Urinary bladder (tissue), 4 donors: ENCODE results near the gene TBX4. TPM values are rescaled to one million over a fixed set of nuclear protein-coding genes. Genes with fewer than 3 reads are reported as not detected.

Source experiments
- DNase-seq: peaks from one replicate; pipeline ENCODE4 v3.0.0-alpha.2; 2015; ENCODE audit errors: extremely low spot score
- H3K27ac ChIP-seq: one replicate; pipeline ENCODE4 v1.5.1; 2013; ENCODE audit warnings: low read depth, mild to moderate bottlenecking, moderate library complexity
- H3K36me3 ChIP-seq: one replicate; pipeline ENCODE4 v1.6.1; 2013; ENCODE audit warnings: mild to moderate bottlenecking, moderate library complexity; ENCODE audit not compliant: insufficient read depth
- H3K4me1 ChIP-seq: one replicate; pipeline ENCODE4 v1.6.1; 2013; ENCODE audit warnings: mild to moderate bottlenecking, moderate library complexity; ENCODE audit not compliant: insufficient read depth
- H3K4me3 ChIP-seq: one replicate; pipeline ENCODE4 v1.5.1; 2013; ENCODE audit warnings: low read depth, low read length
- WGBS: extraction: QIAGEN DNeasy Blood & Tissue Kit; methylation state at CpG from one replicate; pipeline ENCODE4 v1.1.7; 2013; 5-methylcytosine and 5-hydroxymethylcytosine counted together
- polyA plus RNA-seq: library from polyadenylated mRNA; stranded (reverse); fragments of 200-250 nt; gene quantifications from one replicate; pipeline ENCODE4 v1.2.3, GENCODE V29; 2013
- total RNA-seq: library from RNA; depleted of rRNA; stranded (reverse); fragments of >200 nt; gene quantifications from one replicate; pipeline ENCODE4 v1.2.3, GENCODE V29; 2014
- donor health status: healthy with polysubstance abuse.
- donor health status: healthy.

The TBX4 gene
- total and polyA plus RNA-seq, 2 donors: 9.8 to 13.0 TPM

DNA sequence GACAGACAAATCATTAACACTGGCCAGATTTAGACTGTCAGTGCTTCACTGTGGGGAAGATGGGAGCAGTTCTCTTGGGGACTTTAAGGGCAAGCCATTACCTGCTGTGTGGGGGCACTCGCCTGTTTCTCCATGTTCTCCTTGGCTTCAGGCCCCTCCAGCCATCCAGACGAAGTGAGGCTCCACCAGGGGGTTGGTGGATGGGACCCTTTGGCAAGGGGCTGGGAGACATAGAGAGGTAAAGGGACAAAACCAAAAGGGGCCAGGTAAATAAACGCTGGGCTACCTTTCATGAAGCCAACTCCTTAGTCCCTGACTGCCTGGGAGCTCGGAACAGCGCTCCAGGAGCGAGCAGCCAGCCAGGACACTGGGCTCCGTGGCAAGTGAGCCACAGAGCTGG, 14.0 kb downstream of the TBX4 start:
- H3K4me1 ChIP-seq: no peaks in the 10 kb centered on the region
- WGBS: 90% methylated on average over 7 of the region's 7 CpGs
- DNase-seq: no peak

DNA sequence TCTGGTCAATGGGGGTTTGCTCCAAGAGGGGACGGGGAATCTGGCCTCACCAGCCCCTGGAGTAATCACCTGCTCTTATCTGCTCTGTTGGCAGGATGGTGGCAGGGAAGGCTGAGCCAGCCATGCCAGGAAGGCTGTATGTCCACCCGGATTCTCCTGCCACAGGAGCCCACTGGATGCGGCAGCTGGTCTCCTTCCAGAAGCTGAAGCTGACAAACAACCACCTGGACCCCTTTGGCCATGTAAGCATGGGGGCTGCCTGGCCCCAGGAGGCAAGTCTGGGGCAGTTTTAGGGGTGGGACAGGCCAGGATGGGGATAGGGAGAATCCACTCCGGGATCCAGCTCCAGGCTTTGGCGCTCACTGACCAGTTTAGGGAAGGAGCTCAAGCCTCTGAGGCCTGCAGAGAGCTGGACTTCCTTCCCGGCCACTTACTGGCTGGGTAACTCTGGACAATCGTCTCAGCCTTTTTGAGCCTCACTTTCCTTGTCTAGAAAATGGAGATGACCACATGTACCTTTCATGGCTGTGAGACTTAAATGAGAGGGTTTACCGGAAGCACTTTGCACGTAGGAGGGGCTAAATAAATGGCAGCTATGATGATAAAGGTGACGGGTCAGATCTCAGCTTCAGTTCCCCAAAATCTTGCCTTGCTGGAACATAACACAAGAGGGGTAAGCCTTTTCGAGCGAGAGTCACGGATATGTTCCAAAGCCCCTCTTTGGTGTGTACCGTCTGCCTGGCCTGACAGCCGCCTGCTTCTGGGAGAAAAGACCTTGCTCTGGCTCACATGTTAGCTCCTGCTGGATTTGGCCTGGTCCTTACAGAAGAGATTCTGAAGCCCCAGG, 15.4 kb downstream of the TBX4 start:
- DNase-seq: no peak
- no peak overlapping the region for H3K27ac ChIP-seq
- WGBS: 54% methylated on average over 15 of the region's 15 CpGs
- H3K36me3 ChIP-seq: no peaks in the 10 kb centered on the region
- no peak overlapping the region for H3K4me3 ChIP-seq
- no peaks in the 10 kb centered on the region for H3K4me1 ChIP-seq

More for the DNA sequence above, 14.0 kb downstream of the TBX4 start:
- H3K4me3 ChIP-seq: no peak overlapping the region
- H3K36me3 ChIP-seq: no peaks in the 10 kb centered on the region
- H3K27ac ChIP-seq: no peak overlapping the region

DNA sequence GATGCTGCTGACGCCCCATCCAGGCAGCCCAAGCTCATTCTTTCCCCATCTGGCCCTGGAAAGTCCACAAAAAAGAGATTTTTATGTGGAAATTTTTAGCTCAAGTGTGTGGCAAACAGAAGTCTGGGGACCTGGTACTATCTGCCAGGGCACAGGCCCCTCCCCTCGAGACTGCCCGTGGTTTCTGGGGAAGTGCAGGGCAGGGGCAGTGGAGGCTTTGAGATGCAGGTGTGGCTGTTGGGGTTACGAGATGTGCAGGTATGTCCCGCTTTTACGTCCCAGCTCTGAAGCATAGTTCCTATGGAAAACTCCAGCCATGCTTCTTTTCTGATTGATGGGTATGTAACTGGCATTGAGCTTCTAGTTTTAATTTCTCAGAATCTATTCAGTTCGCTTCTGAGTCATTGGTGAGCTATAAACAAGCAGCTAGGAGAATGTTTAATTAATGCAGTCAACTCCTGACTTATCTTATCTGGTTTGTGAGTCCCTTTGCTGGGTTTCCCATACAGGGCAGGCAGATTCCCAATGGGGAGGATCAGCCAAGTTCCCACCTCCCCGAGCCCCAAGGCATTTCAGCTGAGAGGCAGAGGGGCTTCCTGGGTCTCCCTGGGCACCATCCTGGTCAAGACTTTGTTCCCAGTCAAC, 16.2 kb downstream of the TBX4 start:
- no peak for DNase-seq
- H3K27ac ChIP-seq: no peak overlapping the region
- 69% methylated on average over 8 of the region's 8 CpGs for WGBS

DNA sequence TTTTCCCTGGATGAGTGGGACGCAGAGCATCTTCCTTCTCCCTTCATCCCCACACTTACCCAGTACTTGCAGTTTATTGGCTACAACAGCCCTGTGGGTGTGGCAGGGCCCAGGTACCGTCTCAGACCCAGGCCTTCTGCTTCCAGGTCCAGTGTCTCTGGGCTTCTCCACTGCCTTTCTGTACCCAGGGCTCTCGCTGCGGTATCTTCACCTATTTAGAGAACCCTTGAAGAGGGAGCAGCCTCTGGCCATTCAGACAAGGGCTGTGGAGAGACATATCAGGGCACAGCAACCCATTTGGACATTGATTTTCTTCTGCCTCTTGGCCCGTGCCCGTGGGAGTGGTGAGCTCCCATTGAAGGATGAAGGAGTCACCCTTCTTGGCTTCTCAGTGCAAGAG, 17.3 kb downstream of the TBX4 start:
- Histone ChIP-seq H3K27ac (no peak overlapping the region), H3K36me3 (no peaks in the 10 kb centered on the region), H3K4me1 (no peaks in the 10 kb centered on the region), H3K4me3 (no peak overlapping the region)
- 91% methylated on average over 6 of the region's 6 CpGs for WGBS
- DNase-seq: no peak

More for the DNA sequence above, 16.2 kb downstream of the TBX4 start:
- no peaks in the 10 kb centered on the region for H3K4me1 ChIP-seq
- H3K4me3 ChIP-seq: no peak overlapping the region
- no peaks in the 10 kb centered on the region for H3K36me3 ChIP-seq

DNA sequence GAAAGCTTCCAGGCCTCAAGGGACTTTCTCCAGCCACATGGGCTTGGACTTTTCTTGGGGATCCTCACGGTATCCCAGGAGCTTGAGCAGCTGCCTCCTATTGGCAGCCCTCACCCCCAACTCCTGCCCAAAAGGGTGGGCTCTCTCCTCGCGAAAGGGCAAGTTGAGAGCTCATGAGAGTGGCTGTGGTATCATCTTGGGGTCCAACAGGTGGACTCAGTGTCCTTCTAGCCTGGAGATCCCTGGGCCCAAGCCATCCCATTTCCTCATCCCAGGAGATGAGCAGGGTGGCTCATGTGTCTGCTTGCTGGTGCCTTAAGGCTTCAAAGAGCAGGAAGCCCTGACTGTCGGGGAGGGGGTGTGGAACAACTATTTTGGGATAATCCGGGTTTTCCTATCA, 17.7 kb downstream of the TBX4 start:
- DNase-seq: no peak
- 88% methylated on average over 5 of the region's 5 CpGs for WGBS
- Histone ChIP-seq H3K27ac (no peak overlapping the region), H3K4me1 (no peaks in the 10 kb centered on the region), H3K36me3 (no peaks in the 10 kb centered on the region), H3K4me3 (no peak overlapping the region)

DNA sequence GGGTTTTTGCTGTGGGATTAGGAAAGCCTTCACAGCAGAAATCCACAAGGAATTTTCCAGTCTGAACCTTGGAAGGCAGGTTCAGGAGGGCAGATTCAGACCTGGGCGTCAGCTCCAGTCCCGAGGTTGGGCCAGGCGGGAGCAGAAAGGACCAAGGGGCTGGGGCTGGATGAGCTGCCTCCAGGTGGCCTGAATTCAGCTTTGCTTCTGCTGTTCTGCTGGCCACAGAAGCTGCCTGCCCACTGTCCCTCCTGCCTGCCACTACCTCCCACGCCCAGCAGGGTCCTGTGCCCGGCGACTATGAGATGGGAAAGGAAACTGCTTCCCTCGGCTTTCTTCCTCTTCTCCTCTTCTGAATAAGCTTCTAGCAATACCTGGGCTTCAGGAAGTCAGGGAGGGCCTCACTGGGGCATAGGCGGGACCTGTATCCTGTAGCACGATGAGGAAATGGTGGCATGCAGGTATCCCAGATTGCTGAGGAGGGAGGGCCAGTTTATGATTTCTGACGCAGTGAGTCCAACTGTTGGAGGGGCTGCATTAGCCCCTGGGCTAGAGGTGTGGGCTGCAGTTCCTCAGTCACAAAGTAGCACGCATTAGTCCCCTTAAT, 18.4 kb downstream of the TBX4 start:
- Histone ChIP-seq H3K36me3 (no peaks in the 10 kb centered on the region), H3K4me3 (no peak overlapping the region), H3K4me1 (no peaks in the 10 kb centered on the region), H3K27ac (no peak overlapping the region)
- WGBS: 87% methylated on average over 11 of the region's 11 CpGs
- no peak for DNase-seq

DNA sequence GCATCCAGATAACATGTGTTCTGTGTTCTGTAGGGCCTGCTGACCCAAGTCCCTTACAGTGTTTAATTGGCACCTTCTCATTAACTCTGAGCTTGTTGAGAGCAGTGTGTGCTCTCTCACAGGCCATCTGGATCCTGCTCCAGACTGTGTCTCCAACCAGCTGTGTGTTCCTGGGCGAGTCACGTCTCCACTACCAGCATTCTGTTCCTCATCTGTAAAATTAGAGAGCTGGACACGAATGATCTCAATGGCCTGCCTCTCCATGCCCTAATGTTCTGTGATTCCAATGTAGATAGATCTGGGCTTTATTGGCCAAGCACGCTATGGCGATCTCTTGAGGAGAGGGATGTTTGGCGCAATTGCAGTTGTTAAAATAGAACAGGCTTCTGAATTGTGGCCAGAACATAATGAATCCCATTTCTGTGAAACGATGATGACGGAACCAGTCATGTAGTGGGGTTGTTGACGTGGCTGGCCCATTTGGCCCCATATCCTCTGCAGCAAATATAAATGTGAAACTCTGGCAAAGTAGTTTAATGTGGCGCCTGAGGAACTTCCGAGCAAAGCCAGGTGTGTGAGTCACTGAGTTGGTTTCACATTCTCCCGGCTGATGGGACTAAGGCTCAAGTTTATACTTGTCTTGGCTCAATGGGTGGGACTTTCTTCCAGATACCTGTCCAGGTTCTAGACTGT, 22.2 kb downstream of the TBX4 start:
- Histone ChIP-seq H3K36me3 (no peaks in the 10 kb centered on the region), H3K27ac (no peak overlapping the region), H3K4me1 (no peaks in the 10 kb centered on the region), H3K4me3 (no peak overlapping the region)
- WGBS: 80% methylated on average over 12 of the region's 12 CpGs
- no peak for DNase-seq

DNA sequence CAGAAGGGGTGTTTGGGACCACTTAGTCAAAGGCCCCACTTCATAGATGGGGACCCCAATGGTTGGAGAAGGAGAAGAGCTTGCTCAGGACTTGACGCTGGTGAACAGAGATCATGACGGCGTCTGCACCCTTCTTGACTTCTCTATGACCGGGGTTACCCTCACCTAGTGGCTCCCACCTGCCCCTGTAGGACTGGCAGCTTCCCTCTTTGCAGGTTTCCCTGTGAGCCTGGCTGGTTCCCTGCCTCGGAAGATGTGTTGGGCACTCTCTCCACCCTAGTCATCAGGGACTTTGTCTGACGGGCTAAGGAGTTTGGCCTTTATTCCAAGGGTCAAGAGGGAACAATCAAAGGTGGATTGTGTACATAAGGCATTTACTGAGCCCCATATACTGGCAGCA, 22.7 kb downstream of the TBX4 start:
- Histone ChIP-seq H3K36me3 (no peaks in the 10 kb centered on the region), H3K4me3 (no peak overlapping the region), H3K27ac (no peak overlapping the region), H3K4me1 (no peaks in the 10 kb centered on the region)
- DNase-seq: no peak
- WGBS: 86% methylated on average over 6 of the region's 6 CpGs

DNA sequence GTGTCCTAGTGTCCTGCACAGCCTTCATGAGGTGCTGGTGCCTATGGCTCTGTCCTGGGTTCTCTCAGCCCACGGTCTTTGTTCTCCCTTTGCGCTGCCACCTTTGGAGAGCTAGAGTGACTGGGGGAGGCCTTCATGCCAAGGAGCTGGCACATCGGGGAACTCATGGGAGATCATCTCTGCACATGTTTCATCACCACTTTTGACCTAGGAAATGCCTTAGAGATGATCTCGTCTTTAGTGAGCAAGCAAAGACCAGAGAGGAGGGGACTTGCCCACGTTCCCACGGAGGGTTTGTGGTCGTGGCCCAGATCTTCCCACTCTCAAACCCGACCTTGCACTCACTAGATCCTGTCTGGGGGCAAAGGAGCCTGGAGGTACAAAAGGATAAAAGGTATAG, 23.5 kb downstream of the TBX4 start:
- Histone ChIP-seq H3K4me3 (no peak overlapping the region), H3K27ac (no peak overlapping the region), H3K36me3 (no peaks in the 10 kb centered on the region), H3K4me1 (no peaks in the 10 kb centered on the region)
- DNase-seq: no peak
- WGBS: 76% methylated on average over 8 of the region's 8 CpGs

DNA sequence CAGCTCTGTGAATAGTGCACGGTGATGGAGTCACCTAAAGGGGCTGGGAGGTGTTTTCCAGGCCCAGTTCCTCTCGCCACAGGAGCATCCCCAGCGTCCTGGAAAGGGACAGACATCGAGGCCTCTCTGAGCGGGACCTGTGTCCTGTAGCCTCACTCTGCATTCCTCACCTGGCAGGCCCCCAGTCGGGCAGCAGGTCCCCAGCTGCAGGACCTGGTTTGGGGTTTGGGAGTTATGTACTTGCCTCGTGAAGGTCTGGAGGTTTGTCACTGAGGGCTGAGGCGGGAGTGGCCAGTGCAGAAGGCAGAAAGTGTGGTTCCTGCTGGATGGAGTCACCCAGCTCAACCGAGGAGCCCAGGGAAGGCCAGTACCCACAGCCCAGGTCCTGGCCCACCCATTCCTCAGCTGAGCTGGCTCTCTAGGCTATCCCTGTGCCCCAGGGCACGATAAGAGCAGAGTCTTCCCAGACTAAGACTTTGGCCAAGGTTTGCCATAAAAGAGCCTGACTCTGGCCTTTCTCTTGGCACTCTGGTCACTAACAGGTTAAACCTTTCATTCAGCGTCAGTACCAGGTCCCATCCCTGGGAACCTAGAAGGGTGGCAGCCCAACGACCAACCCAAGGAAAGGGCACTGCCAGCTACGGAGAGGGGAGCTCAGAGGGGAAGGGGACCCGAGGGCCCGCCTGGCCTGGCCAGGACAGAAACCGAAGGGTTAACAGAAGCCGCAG, 24.4 kb downstream of the TBX4 start:
- 56% methylated on average over 17 of the region's 17 CpGs for WGBS
- Histone ChIP-seq H3K36me3 (no peaks in the 10 kb centered on the region), H3K27ac (no peak overlapping the region), H3K4me1 (no peaks in the 10 kb centered on the region), H3K4me3 (no peak overlapping the region)
- no peak for DNase-seq

DNA sequence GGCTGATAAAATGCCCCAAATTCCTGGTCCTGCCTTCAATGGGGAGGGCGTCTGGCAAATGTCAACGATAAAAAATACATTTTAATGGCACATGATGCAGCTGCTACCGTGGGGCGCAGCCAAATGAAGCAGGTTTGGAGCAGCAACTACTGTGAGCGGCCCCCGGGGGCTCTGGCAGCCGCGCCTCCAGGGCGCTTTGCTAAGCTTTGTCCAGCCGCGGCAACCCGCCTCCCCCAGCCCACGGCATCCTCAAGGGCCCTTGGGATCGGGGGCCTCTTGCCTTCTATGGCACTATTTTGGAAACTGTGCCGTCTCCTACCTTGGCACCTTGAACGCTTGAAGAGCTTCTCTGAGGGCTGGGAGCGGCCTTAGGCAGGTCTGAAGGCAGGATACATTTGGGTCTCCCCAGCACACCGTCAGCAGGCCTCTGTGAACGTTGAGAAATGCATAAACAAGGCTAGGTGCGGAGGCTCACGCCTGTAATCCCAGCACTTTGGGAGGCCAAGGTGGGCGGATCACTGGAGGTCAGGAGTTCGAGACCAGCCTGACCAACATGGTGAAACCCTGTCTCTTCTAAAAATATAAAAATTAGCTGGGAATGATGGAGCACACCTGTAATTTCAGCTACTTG, 25.1 kb downstream of the TBX4 start:
- DNase-seq: no peak
- Histone ChIP-seq H3K4me1 (no peaks in the 10 kb centered on the region), H3K27ac (no peak overlapping the region), H3K36me3 (no peaks in the 10 kb centered on the region), H3K4me3 (no peak overlapping the region)
- WGBS: 45% methylated on average over 23 of the region's 23 CpGs

DNA sequence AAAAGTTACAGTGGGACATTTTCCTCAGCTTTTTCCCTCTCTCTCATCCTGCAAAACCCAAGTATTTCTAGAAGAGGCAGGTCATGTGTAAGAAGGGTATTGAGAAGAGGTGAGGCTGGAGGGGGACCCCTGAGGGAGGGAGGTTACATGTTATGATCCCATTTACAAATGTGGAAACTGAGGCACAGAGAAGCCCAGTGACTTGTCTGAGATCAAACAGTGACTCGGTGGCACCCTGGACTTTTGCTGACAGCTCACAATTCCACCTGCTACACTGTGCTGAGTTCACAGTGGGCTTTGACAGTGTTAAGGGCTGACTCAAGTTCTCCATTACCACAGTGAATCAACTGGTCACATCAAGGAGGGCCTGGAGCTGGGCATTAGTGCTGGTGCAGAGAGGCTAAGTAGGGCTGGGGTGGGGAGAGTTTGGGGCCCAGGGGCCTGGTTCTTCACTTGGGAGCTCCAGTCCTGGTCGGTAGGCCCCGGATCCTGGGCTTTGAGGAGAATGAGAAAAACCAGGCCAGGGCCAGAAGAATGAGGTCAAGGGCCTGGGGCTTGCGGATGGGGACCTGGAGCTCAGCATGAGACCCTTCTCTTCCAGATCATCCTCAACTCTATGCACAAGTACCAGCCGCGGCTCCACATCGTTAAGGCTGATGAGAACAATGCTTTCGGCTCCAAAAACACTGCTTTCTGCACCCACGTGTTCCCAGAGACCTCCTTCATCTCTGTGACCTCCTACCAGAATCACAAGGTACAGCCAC, 26.0 kb downstream of the TBX4 start:
- H3K36me3 ChIP-seq: no peaks in the 10 kb centered on the region
- DNase-seq: no peak
- 95% methylated on average over 9 of the region's 9 CpGs for WGBS
- H3K4me1 ChIP-seq: no peaks in the 10 kb centered on the region
- H3K27ac ChIP-seq: no peak overlapping the region
- H3K4me3 ChIP-seq: no peak overlapping the region
